HCT116 (cell line): Measurements from ENCODE around the gene UNC79. TPM values are rescaled to one million over a fixed set of nuclear protein-coding genes. Genes with fewer than 3 reads are reported as not detected.

ENCODE experiments used
- ATAC-seq: fragments of 200-7000 bp; cut with Tn5 transposase; 2 replicates; pipeline ENCODE4 v1.9.1; 2020; ENCODE audit warnings: mild to moderate bottlenecking, moderate library complexity
- BruUV-seq: library from RNA; stranded (reverse); fragments of 400-500 nt; replicated peaks from 2 replicates; lab custom pipeline; 2021; lab: Mats Ljungman, UMichigan
- CTCF ChIA-PET: fragments of 300-600 bp; sonication (Branson Sonifier 250); formaldehyde crosslinking; loops from one replicate; lab custom pipeline; 2021; ENCODE audit warnings: antibody characterized with exemption; lab: Charles Lee
- POLR2A ChIA-PET: fragments of 300-600, 350-600 bp; sonication (Branson Sonifier 250); formaldehyde crosslinking; loops from one replicate; lab custom pipeline; 2021; ENCODE audit warnings: antibody characterized with exemption; lab: Charles Lee
- RAD21 ChIA-PET, 2 experiments: fragments of 300-600 bp; sonication (Branson Sonifier 250); formaldehyde crosslinking; loops; one replicate each; lab custom pipeline; 2023; ENCODE audit warnings: low total read pairs in 2 of 2; ENCODE audit not compliant: uncharacterized antibody in 2 of 2, unreplicated experiment in 2 of 2, low non-redundant PET in 1 of 2; lab: Charles Lee
- DNase-seq: peaks from one replicate; pipeline ENCODE4 v3.0.0-alpha.2; 2010; ENCODE audit warnings: low read depth, low spot score
- H2AFZ ChIP-seq: fragments of 200-600 bp; shearing (Covaris generic), sonication (generic); 2 replicates; pipeline ENCODE4 v1.6.1; 2017; ENCODE audit warnings: low read depth, mixed run types, mixed read lengths, antibody characterized with exemption, low read length; ENCODE audit not compliant: poor library complexity, severe bottlenecking
- H3K27ac ChIP-seq: 2 replicates; pipeline ENCODE4 v1.5.1; 2012; ENCODE audit warnings: low read depth, low read length
- H3K27me3 ChIP-seq: fragments of 200-600 bp; sonication (generic); 2 replicates; pipeline ENCODE4 v1.6.1; 2016; ENCODE audit warnings: mixed run types, low read length, mixed read lengths; ENCODE audit not compliant: insufficient read depth
- H3K36me3 ChIP-seq, 2 experiments: fragments of 200-500 bp in 1 of 2; fragments of 200-600 bp in 1 of 2; sonication (Bioruptor generic) in 1 of 2; sonication (generic) in 1 of 2; 2 replicates each; pipeline versions ENCODE4 v1.5.1 to v1.6.1; 2014 to 2016; ENCODE audit warnings: low read length in 2 of 2, inconsistent platforms in 1 of 2, mixed read lengths in 1 of 2, mixed run types in 1 of 2; ENCODE audit not compliant: insufficient read depth in 2 of 2, control insufficient read depth in 1 of 2
- H3K4me1 ChIP-seq, 2 experiments: fragments of 200-600 bp in 1 of 2; sonication (generic) in 1 of 2; 2 replicates each; pipeline versions ENCODE4 v1.5.1 to v1.6.1; 2012 to 2017; ENCODE audit warnings: low read length in 2 of 2, inconsistent platforms in 1 of 2, mild to moderate bottlenecking in 1 of 2, mixed read lengths in 1 of 2, mixed run types in 1 of 2, moderate library complexity in 1 of 2; ENCODE audit not compliant: insufficient read depth in 2 of 2, control insufficient read depth in 1 of 2
- H3K4me2 ChIP-seq: fragments of 200-600 bp; sonication (generic); 2 replicates; pipeline ENCODE4 v1.6.1; 2017; ENCODE audit warnings: mixed run types, low read length, mixed read lengths
- H3K4me3 ChIP-seq, 2 experiments: fragments of 200-600 bp in 1 of 2; sonication (generic) in 1 of 2; replicated peaks in 1 of 2; 2 replicates each; pipeline ENCODE4 v1.5.1; 2011 to 2016; ENCODE audit warnings: low read length in 2 of 2, control low read depth in 1 of 2, low read depth in 1 of 2, mild to moderate bottlenecking in 1 of 2, mixed read lengths in 1 of 2, mixed run types in 1 of 2
- H3K79me2 ChIP-seq: fragments of 200-600 bp; sonication (generic); 2 replicates; pipeline ENCODE4 v1.6.1; 2017; ENCODE audit warnings: mild to moderate bottlenecking, mixed run types, low read length, moderate library complexity, mixed read lengths; ENCODE audit not compliant: insufficient read depth
- H3K9ac ChIP-seq: fragments of 200-600 bp; sonication (generic); 2 replicates; pipeline ENCODE4 v1.6.1; 2016; ENCODE audit warnings: low read length, mixed read lengths
- H3K9me2 ChIP-seq: fragments of 200-600 bp; sonication (generic), shearing (Covaris generic); 2 replicates; pipeline ENCODE4 v1.6.1; 2017; ENCODE audit warnings: mixed run types, mild to moderate bottlenecking, moderate library complexity; ENCODE audit not compliant: insufficient read depth
- H3K9me3 ChIP-seq, 2 experiments: fragments of 200-500 bp in 1 of 2; fragments of 200-600 bp in 1 of 2; sonication (Bioruptor generic) in 1 of 2; sonication (generic) in 1 of 2; 2 replicates each; pipeline ENCODE4 v1.6.1; 2014 to 2017; ENCODE audit warnings: low read length in 2 of 2, mixed read lengths in 2 of 2, inconsistent platforms in 1 of 2, low read depth in 1 of 2, mild to moderate bottlenecking in 1 of 2, mixed run types in 1 of 2, moderate library complexity in 1 of 2; ENCODE audit not compliant: control insufficient read depth in 1 of 2, insufficient read depth in 1 of 2
- H4K20me1 ChIP-seq: fragments of 200-600 bp; sonication (generic), shearing (Covaris generic); 2 replicates; pipeline ENCODE4 v1.6.1; 2017; ENCODE audit warnings: mixed run types, mild to moderate bottlenecking, moderate library complexity; ENCODE audit not compliant: insufficient read depth
- CBX3 ChIP-seq: IDR thresholded peaks from 2 replicates; pipeline ENCODE4 v1.6.1; 2012; ENCODE audit warnings: low read depth
- CTCF ChIP-seq, 3 experiments: fragments of 200-600 bp in 1 of 3; sonication (generic) in 1 of 3; IDR thresholded peaks in 2 of 3; conservative IDR thresholded peaks in 1 of 3; 2 replicates each; pipeline ENCODE4 v1.5.1; 2012 to 2017; ENCODE audit warnings: low read depth in 2 of 3, low read length in 2 of 3, antibody characterized with exemption in 1 of 3, borderline replicate concordance in 1 of 3, control low read depth in 1 of 3, mild to moderate bottlenecking in 1 of 3, mixed read lengths in 1 of 3, mixed run types in 1 of 3, moderate library complexity in 1 of 3; ENCODE audit not compliant: insufficient read depth in 1 of 3
- ELF1 ChIP-seq: IDR thresholded peaks from 2 replicates; pipeline ENCODE4 v1.6.1; 2012; ENCODE audit warnings: low read depth, borderline replicate concordance
- EZH2 ChIP-seq: fragments of 200-600 bp; sonication (generic); IDR thresholded peaks from 2 replicates; pipeline ENCODE4 v1.6.1; 2017; ENCODE audit warnings: antibody characterized with exemption, mixed run types
- POLR2A ChIP-seq: IDR thresholded peaks from 2 replicates; pipeline ENCODE4 v1.7.0; 2011; ENCODE audit warnings: borderline replicate concordance; ENCODE audit not compliant: insufficient read depth, insufficient read length; ENCODE audit errors: extremely low read depth
- POLR2AphosphoS5 ChIP-seq: IDR thresholded peaks from 2 replicates; pipeline ENCODE4 v1.6.1; 2011; ENCODE audit warnings: mild to moderate bottlenecking, low read depth, low read length, moderate library complexity
- RAD21 ChIP-seq: IDR thresholded peaks from 2 replicates; pipeline ENCODE4 v1.6.1; 2012; ENCODE audit warnings: low read depth, mild to moderate bottlenecking
- SP1 ChIP-seq: IDR thresholded peaks from 2 replicates; pipeline ENCODE4 v1.6.1; 2012; ENCODE audit warnings: low read depth
- SRF ChIP-seq: IDR thresholded peaks from 2 replicates; pipeline ENCODE4 v1.6.1; 2012; ENCODE audit warnings: low read depth
- ZNF274 ChIP-seq: fragments of 200-500 bp; sonication (Bioruptor generic); IDR thresholded peaks from 2 replicates; pipeline ENCODE4 v1.6.1; 2014; ENCODE audit warnings: mild to moderate bottlenecking, low read depth, low read length, inconsistent platforms
- intact Hi-C: fragments of 100-400 bp; cut with micrococcal nuclease; formaldehyde crosslinking; loops from 2 replicates; pipeline ENCODE4 v1.10.0; 2022
- total RNA-seq: library from RNA; stranded (reverse); gene quantifications from one replicate; pipeline ENCODE4 v1.2.1, GENCODE V29; 2021; ENCODE audit not compliant: unreplicated experiment
- TF ChIP-seq, protein P1 (sequence below): IDR thresholded peaks from 2 replicates; pipeline ENCODE4 v1.6.1; 2011; ENCODE audit warnings: mild to moderate bottlenecking, low read length, moderate library complexity; ENCODE audit not compliant: insufficient replicate concordance; ENCODE audit errors: extremely low read depth

The UNC79 gene
- total RNA-seq, 1 experiment from 2014 or later = 0.10 TPM

GRCh38 chr14:93395231-93395630, 35.5 kb upstream of the UNC79 start (continued):
- TF ChIP-seq CTCF (IDR thresholded peaks at IDR 0.05 in 2 of 3, conservative IDR thresholded peaks at IDR 0.05 in 1 of 3; ENCODE audit: borderline replicate concordance in 1 of 3, insufficient read depth in 1 of 3, low read depth in 2 of 3, low read length in 2 of 3) (no peak), EZH2 (no peak)
- TF ChIP-seq, protein P1, sequence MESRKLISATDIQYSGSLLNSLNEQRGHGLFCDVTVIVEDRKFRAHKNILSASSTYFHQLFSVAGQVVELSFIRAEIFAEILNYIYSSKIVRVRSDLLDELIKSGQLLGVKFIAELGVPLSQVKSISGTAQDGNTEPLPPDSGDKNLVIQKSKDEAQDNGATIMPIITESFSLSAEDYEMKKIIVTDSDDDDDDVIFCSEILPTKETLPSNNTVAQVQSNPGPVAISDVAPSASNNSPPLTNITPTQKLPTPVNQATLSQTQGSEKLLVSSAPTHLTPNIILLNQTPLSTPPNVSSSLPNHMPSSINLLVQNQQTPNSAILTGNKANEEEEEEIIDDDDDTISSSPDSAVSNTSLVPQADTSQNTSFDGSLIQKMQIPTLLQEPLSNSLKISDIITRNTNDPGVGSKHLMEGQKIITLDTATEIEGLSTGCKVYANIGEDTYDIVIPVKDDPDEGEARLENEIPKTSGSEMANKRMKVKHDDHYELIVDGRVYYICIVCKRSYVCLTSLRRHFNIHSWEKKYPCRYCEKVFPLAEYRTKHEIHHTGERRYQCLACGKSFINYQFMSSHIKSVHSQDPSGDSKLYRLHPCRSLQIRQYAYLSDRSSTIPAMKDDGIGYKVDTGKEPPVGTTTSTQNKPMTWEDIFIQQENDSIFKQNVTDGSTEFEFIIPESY = no peak

DNA sequence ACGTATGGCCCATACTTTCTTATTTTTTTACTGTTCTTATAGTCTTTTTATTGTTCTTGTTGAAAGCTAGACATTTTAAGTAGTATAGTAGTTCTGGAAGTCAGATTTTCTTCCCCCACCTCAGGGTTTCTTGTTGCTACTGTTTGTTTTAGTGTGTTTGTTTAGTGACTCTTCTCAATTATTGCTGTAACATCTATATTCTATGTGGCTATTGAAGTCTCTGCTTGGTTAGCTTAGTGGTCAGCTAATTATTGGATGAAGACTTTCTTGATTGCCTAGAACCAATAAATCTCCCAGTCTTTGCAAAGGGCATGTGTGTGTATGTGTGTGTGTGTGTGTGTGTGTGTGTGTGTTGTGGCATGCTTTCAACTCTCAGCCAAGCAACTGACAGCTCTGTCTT, 34.3 kb upstream of the UNC79 start:
- ChIA-PET CTCF (no interaction called here), POLR2A (no interaction called here), RAD21 (no interaction called here)
- Histone ChIP-seq H3K4me2 (no peak overlapping the region), H3K9ac (no peak overlapping the region), H3K79me2 (no peaks in the 10 kb centered on the region), H3K36me3 (no peaks in the 10 kb centered on the region), H2AFZ (no peak overlapping the region), H3K4me3 (no peak overlapping the region), H3K9me2 (no peaks in the 10 kb centered on the region), H3K9me3 (0 out of 4 replicates have a peak, but pooled peaks cover 0 to 3% of the 10 kb centered on the region in 2 experiments), H3K4me1 (no peaks in the 10 kb centered on the region), H4K20me1 (no peaks in the 10 kb centered on the region), H3K27ac (no peak overlapping the region), H3K27me3 (peaks cover 8% of the 10 kb centered on the region; the same call in 1 of the 2 replicates)
- ATAC-seq (no peak), DNase-seq (no peak)
- intact Hi-C loops = no loop called here
- no peak for TF ChIP-seq CBX3
- TF ChIP-seq CTCF (IDR thresholded peaks at IDR 0.05 in 2 of 3, conservative IDR thresholded peaks at IDR 0.05 in 1 of 3; ENCODE audit: borderline replicate concordance in 1 of 3, insufficient read depth in 1 of 3, low read depth in 2 of 3, low read length in 2 of 3) = no peak
- no peak for TF ChIP-seq POLR2AphosphoS5
- no peak for TF ChIP-seq RAD21
- TF ChIP-seq SP1 = no peak
- TF ChIP-seq EZH2 = no peak
- no peak for TF ChIP-seq SRF
- TF ChIP-seq ZNF274 = no peak
- TF ChIP-seq, protein P1 = no peak
- no peak for TF ChIP-seq POLR2A
- TF ChIP-seq ELF1 = no peak
- no TSS peak for BruUV-seq
